Activated T-cell treated with anti-CD3 and anti-CD28 coated beads, Interleukin-2, amount 50 U/mL, for 1 hour (primary cell): ENCODE measurements around the gene CAMK1D.
"Not testable (repeated sequence)": the region's sequence is repeated elsewhere in the genome, so short reads cannot be mapped to it uniquely, and the experiment has no call there.

Experiments used
- DNase-seq: peaks from one replicate; pipeline ENCODE4 v3.0.0-alpha.2; 2020

Gene CAMK1D

GRCh38 chr10:12431151-12432101 lies 82.1 kb downstream of the CAMK1D start:
- no peak for DNase-seq

- no peak for DNase-seq
Measured at GRCh38 chr10:12432402-12433189, 83.2 kb downstream of the CAMK1D start.

- no peak for DNase-seq
Measured at GRCh38 chr10:12434277-12434676, 84.9 kb downstream of the CAMK1D start.

GRCh38 chr10:12434677-12435076 lies 85.3 kb downstream of the CAMK1D start:
- not testable (repeated sequence) for DNase-seq

GRCh38 chr10:12435348-12435747 lies 86.0 kb downstream of the CAMK1D start:
- no peak for DNase-seq

GRCh38 chr10:12438919-12439692 lies 89.8 kb downstream of the CAMK1D start:
- DNase-seq, result no peak

GRCh38 chr10:12439767-12440166 lies 90.4 kb downstream of the CAMK1D start:
- not testable (repeated sequence) for DNase-seq

GRCh38 chr10:12443026-12443425 lies 93.7 kb downstream of the CAMK1D start:
- no peak for DNase-seq

GRCh38 chr10:12444981-12445700 lies 95.8 kb downstream of the CAMK1D start:
- no peak for DNase-seq

GRCh38 chr10:12445701-12446334 lies 96.5 kb downstream of the CAMK1D start:
- no peak for DNase-seq

GRCh38 chr10:12448340-12448728 lies 99.0 kb downstream of the CAMK1D start:
- DNase-seq, result peak; percentile 30

GRCh38 chr10:12448729-12449391 lies 99.5 kb downstream of the CAMK1D start:
- peak; percentile 67 for DNase-seq

GRCh38 chr10:12455318-12455717 lies 106.0 kb downstream of the CAMK1D start:
- no peak for DNase-seq

GRCh38 chr10:12455766-12456165 lies 106.4 kb downstream of the CAMK1D start:
- no peak for DNase-seq

GRCh38 chr10:12459340-12459739 lies 110.0 kb downstream of the CAMK1D start:
- DNase-seq, result no peak

- DNase-seq, result no peak
Measured at GRCh38 chr10:12459762-12460161, 110.4 kb downstream of the CAMK1D start.

- no peak for DNase-seq
Measured at GRCh38 chr10:12463459-12463838, 114.1 kb downstream of the CAMK1D start.

- no peak for DNase-seq
Measured at GRCh38 chr10:12465385-12466136, 116.2 kb downstream of the CAMK1D start.

- no peak for DNase-seq
Measured at GRCh38 chr10:12466704-12467305, 117.5 kb downstream of the CAMK1D start.

- no peak for DNase-seq
Measured at GRCh38 chr10:12469345-12469744, 120.0 kb downstream of the CAMK1D start.
